H1 (cell line): ENCODE measurements around the gene TMEM225B. TPM values are rescaled to one million over a fixed set of nuclear protein-coding genes. Genes with fewer than 3 reads are reported as not detected.

ENCODE experiments used
- CTCF ChIA-PET: fragments of 300-600 bp; sonication (Branson Sonifier 250); formaldehyde crosslinking; loops from one replicate; lab custom pipeline; 2021; ENCODE audit not compliant: partially characterized antibody; lab: Charles Lee
- POLR2A ChIA-PET: fragments of 300-600 bp; sonication (Branson Sonifier 250); formaldehyde crosslinking; loops from one replicate; lab custom pipeline; 2021; ENCODE audit warnings: inconsistent platforms; ENCODE audit not compliant: partially characterized antibody; lab: Charles Lee
- DNase-seq, 2 experiments: peaks; one replicate each; pipeline versions ENCODE4 v3.0.0 to v3.0.0-alpha.2; 2010 to 2022; ENCODE audit warnings: low spot score in 2 of 2, low read depth in 1 of 2, mixed read lengths in 1 of 2
- FAIRE-seq: peaks from 2 replicates; lab custom pipeline; 2011; peaks lifted over from hg19 to GRCh38; lab: Jason Lieb, UNC
- H2AFZ ChIP-seq: 2 replicates; pipeline ENCODE4 v1.8.1; 2012; ENCODE audit warnings: low read length, inconsistent platforms
- H2AK5ac ChIP-seq: 2 replicates; pipeline ENCODE4 v1.6.1; 2013; ENCODE audit warnings: low read depth, low read length
- H2BK120ac ChIP-seq: replicated peaks from 2 replicates; pipeline ENCODE3; 2013; ENCODE audit warnings: low read depth, low read length, inconsistent platforms
- H2BK12ac ChIP-seq: 2 replicates; pipeline ENCODE4 v1.6.1; 2013; ENCODE audit warnings: low read depth, low read length
- H2BK15ac ChIP-seq: 2 replicates; pipeline ENCODE4 v1.6.1; 2013; ENCODE audit warnings: low read length
- H2BK20ac ChIP-seq: 2 replicates; pipeline ENCODE4 v1.6.1; 2013; ENCODE audit warnings: low read length
- H2BK5ac ChIP-seq: 2 replicates; pipeline ENCODE4 v1.6.1; 2013; ENCODE audit warnings: low read depth, low read length
- H3K14ac ChIP-seq: 2 replicates; pipeline ENCODE4 v1.6.1; 2013; ENCODE audit warnings: inconsistent platforms; ENCODE audit not compliant: insufficient read length
- H3K18ac ChIP-seq: 2 replicates; pipeline ENCODE4 v1.6.1; 2013; ENCODE audit warnings: low read length; ENCODE audit errors: extremely low read depth
- H3K23ac ChIP-seq: 2 replicates; pipeline ENCODE4 v1.6.1; 2013; ENCODE audit warnings: inconsistent platforms; ENCODE audit not compliant: insufficient read length
- H3K23me2 ChIP-seq: 2 replicates; pipeline ENCODE4 v1.6.1; 2013; ENCODE audit warnings: low read depth, low read length
- H3K27ac ChIP-seq: 2 replicates; pipeline ENCODE4 v1.6.1; 2011; ENCODE audit warnings: low read depth, low read length, inconsistent platforms
- H3K27me3 ChIP-seq, 4 experiments: replicated peaks in 1 of 4; 1 replicate in 1 of 4; 2 replicates in 3 of 4; pipeline versions ENCODE4 v1.6.1 to v1.8.1; 2011 to 2013; ENCODE audit warnings: low read length in 3 of 4, mild to moderate bottlenecking in 3 of 4, inconsistent platforms in 2 of 4, mixed read lengths in 2 of 4, moderate library complexity in 1 of 4; ENCODE audit not compliant: control insufficient read depth in 3 of 4, insufficient read depth in 3 of 4; ENCODE audit errors: extremely low read depth in 1 of 4
- H3K36me3 ChIP-seq, 4 experiments: 2 replicates each; pipeline versions ENCODE4 v1.6.1 to v1.8.1; 2011 to 2013; ENCODE audit warnings: mild to moderate bottlenecking in 4 of 4, low read length in 3 of 4, moderate library complexity in 2 of 4, control low read depth in 1 of 4, inconsistent platforms in 1 of 4; ENCODE audit not compliant: insufficient read depth in 4 of 4, control insufficient read depth in 2 of 4
- H3K4ac ChIP-seq: replicated peaks from 2 replicates; pipeline ENCODE3; 2013; ENCODE audit warnings: low read length, low read depth, mixed read lengths, inconsistent platforms; ENCODE audit not compliant: insufficient read length
- H3K4me1 ChIP-seq, 4 experiments: replicated peaks in 1 of 4; 1 replicate in 1 of 4; 2 replicates in 3 of 4; pipeline versions ENCODE4 v1.6.1 to v1.8.1; 2011 to 2013; ENCODE audit warnings: low read length in 3 of 4, inconsistent platforms in 2 of 4, mixed read lengths in 1 of 4; ENCODE audit not compliant: insufficient read depth in 4 of 4, control insufficient read depth in 3 of 4
- H3K4me2 ChIP-seq, 2 experiments: 2 replicates each; pipeline versions ENCODE4 v1.6.1 to v1.8.1; 2011 to 2013; ENCODE audit warnings: low read depth in 2 of 2, low read length in 2 of 2, control low read depth in 1 of 2, inconsistent platforms in 1 of 2, mild to moderate bottlenecking in 1 of 2; ENCODE audit not compliant: insufficient read depth in 1 of 2
- H3K4me3 ChIP-seq, 4 experiments: fragments of 200-600, 300-600 bp in 1 of 4; sonication (generic), shearing (Covaris generic), sonication (Bioruptor Twin) in 1 of 4; 2 replicates each; pipeline versions ENCODE4 v1.5.1 to v1.8.1; 2011 to 2016; ENCODE audit warnings: low read length in 4 of 4, low read depth in 3 of 4, control low read depth in 2 of 4, inconsistent platforms in 2 of 4, mild to moderate bottlenecking in 2 of 4, mixed read lengths in 1 of 4, moderate library complexity in 1 of 4; ENCODE audit not compliant: insufficient read depth in 2 of 4; ENCODE audit errors: extremely low read depth in 1 of 4
- H3K56ac ChIP-seq: replicated peaks from 2 replicates; pipeline ENCODE3; 2013; ENCODE audit warnings: low read depth, mild to moderate bottlenecking, mixed read lengths, low read length, inconsistent platforms; ENCODE audit not compliant: insufficient read length
- H3K79me1 ChIP-seq: 2 replicates; pipeline ENCODE4 v1.6.1; 2013; ENCODE audit warnings: low read depth, low read length, control low read depth
- H3K79me2 ChIP-seq, 2 experiments: 2 replicates each; pipeline versions ENCODE4 v1.6.1 to v1.8.1; 2012 to 2013; ENCODE audit warnings: low read length in 2 of 2, mild to moderate bottlenecking in 2 of 2, inconsistent platforms in 1 of 2; ENCODE audit not compliant: insufficient read depth in 2 of 2, control insufficient read depth in 1 of 2
- H3K9ac ChIP-seq, 4 experiments: replicated peaks in 1 of 4; 1 replicate in 1 of 4; 2 replicates in 3 of 4; pipeline versions ENCODE4 v1.6.1 to v1.8.1; 2011 to 2013; ENCODE audit warnings: low read depth in 3 of 4, low read length in 3 of 4, control low read depth in 2 of 4, mild to moderate bottlenecking in 2 of 4, moderate library complexity in 2 of 4, inconsistent platforms in 1 of 4; ENCODE audit errors: extremely low read depth in 1 of 4
- H3K9me3 ChIP-seq, 2 experiments: 2 replicates each; pipeline versions ENCODE4 v1.6.1 to v1.8.1; 2012 to 2013; ENCODE audit warnings: mild to moderate bottlenecking in 2 of 2, moderate library complexity in 2 of 2, control low read depth in 1 of 2, inconsistent platforms in 1 of 2, low read depth in 1 of 2, low read length in 1 of 2, mixed read lengths in 1 of 2; ENCODE audit not compliant: insufficient read depth in 2 of 2
- H4K20me1 ChIP-seq, 2 experiments: replicated peaks in 1 of 2; 2 replicates each; pipeline versions ENCODE3 to v1.8.1; 2011 to 2013; ENCODE audit warnings: inconsistent platforms in 2 of 2, low read length in 2 of 2, mild to moderate bottlenecking in 1 of 2; ENCODE audit not compliant: insufficient read depth in 2 of 2, control insufficient read depth in 1 of 2
- H4K5ac ChIP-seq: 2 replicates; pipeline ENCODE4 v1.6.1; 2013; ENCODE audit warnings: low read length, low read depth, mixed read lengths, inconsistent platforms; ENCODE audit not compliant: insufficient read length
- H4K8ac ChIP-seq: 2 replicates; pipeline ENCODE4 v1.8.0; 2013; ENCODE audit warnings: mild to moderate bottlenecking, moderate library complexity, low read length, inconsistent platforms; ENCODE audit not compliant: insufficient read depth; ENCODE audit errors: extremely low read depth
- H4K91ac ChIP-seq: replicated peaks from 2 replicates; pipeline ENCODE3; 2013; ENCODE audit warnings: low read length, mixed read lengths, inconsistent platforms; ENCODE audit not compliant: insufficient read length
- BCL11A ChIP-seq, 2 experiments: IDR thresholded peaks; one replicate each; pipeline ENCODE4 v1.6.1; 2011; ENCODE audit warnings: low read depth in 2 of 2, low read length in 2 of 2, mild to moderate bottlenecking in 2 of 2
- BRCA1 ChIP-seq: IDR thresholded peaks from 2 replicates; pipeline ENCODE4 v1.6.1; 2012; ENCODE audit warnings: low read depth, low read length, improper control_type of control experiment
- CBX5 ChIP-seq: fragments of 300-800, 300-1000 bp; sonication (generic); IDR thresholded peaks from 2 replicates; pipeline ENCODE4 v1.7.1; 2016; ENCODE audit warnings: antibody characterized with exemption, low read length, low read depth
- CREB1 ChIP-seq: IDR thresholded peaks from 2 replicates; pipeline ENCODE4 v1.6.1; 2012; ENCODE audit warnings: inconsistent platforms
- EGR1 ChIP-seq: IDR thresholded peaks from 2 replicates; pipeline ENCODE4 v1.6.1; 2011; ENCODE audit warnings: low read depth, low read length, borderline replicate concordance
- GTF2F1 ChIP-seq: IDR thresholded peaks from 2 replicates; pipeline ENCODE4 v1.6.1; 2012; ENCODE audit warnings: low read depth, low read length, improper control_type of control experiment, borderline replicate concordance
- HDAC2 ChIP-seq, 2 experiments: fragments of 300-600 bp in 1 of 2; sonication (generic) in 1 of 2; IDR thresholded peaks; 2 replicates each; pipeline ENCODE4 v1.6.1; 2011 to 2012; ENCODE audit warnings: low read depth in 2 of 2, low read length in 2 of 2, mild to moderate bottlenecking in 2 of 2, moderate library complexity in 2 of 2, borderline replicate concordance in 1 of 2, inconsistent platforms in 1 of 2
- RNF2 ChIP-seq: fragments of 200-900, 300-1000 bp; sonication (generic); IDR thresholded peaks from 2 replicates; pipeline ENCODE4 v1.7.1; 2016; ENCODE audit warnings: borderline replicate concordance, low read depth, mild to moderate bottlenecking, antibody characterized with exemption, low read length; ENCODE audit not compliant: poor library complexity, severe bottlenecking; ENCODE audit errors: missing control alignments
- SIX5 ChIP-seq: IDR thresholded peaks from 2 replicates; pipeline ENCODE4 v1.6.1; 2011; ENCODE audit warnings: mild to moderate bottlenecking, low read depth, low read length
- SP2 ChIP-seq: IDR thresholded peaks from 2 replicates; pipeline ENCODE4 v1.6.1; 2012; ENCODE audit warnings: mild to moderate bottlenecking, low read length, inconsistent platforms
- TCF12 ChIP-seq: IDR thresholded peaks from 2 replicates; pipeline ENCODE4 v1.6.1; 2011; ENCODE audit warnings: low read depth, mild to moderate bottlenecking, low read length
- WGBS, 2 experiments: shearing (Covaris generic) in 1 of 2; methylation state at CpG; one replicate each; pipeline versions ENCODE4 v1.1.6 to v1.1.7; 2013 to 2015; ENCODE audit warnings: low lambda C conversion rate in 2 of 2, mixed read lengths in 2 of 2, inconsistent platforms in 1 of 2, low coverage in 1 of 2, missing lambda C conversion rate in 1 of 2; ENCODE audit not compliant: insufficient replicate concordance in 2 of 2, insufficient coverage in 1 of 2, insufficient read length in 1 of 2; ENCODE audit errors: extremely low coverage in 1 of 2, missing lambda C conversion rate in 1 of 2; 5-methylcytosine and 5-hydroxymethylcytosine counted together
- polyA plus RNA-seq, 7 experiments: library from polyadenylated mRNA; depleted of rRNA in 3 of 7; stranded (reverse) in 5 of 7; unstranded in 2 of 7; fragments of >200 nt in 5 of 7; fragments of 200-250 nt in 2 of 7; gene quantifications; 1 replicate in 5 of 7; 2 replicates in 1 of 7; 4 replicates in 1 of 7; pipeline versions ENCODE4 v1.2.1 to v1.2.3, GENCODE V29; 2011 to 2013; ENCODE audit warnings: missing spikeins in 2 of 7, mixed read lengths in 2 of 7
- total RNA-seq: library from RNA; stranded (reverse); fragmentation: NEBNext Ultra II Directional; extraction: Animal tissue kit (Norgen Biotek cat#: 25700); gene quantifications from 2 replicates; pipeline ENCODE4 v1.2.1, GENCODE V29; 2021
- TF ChIP-seq, protein P1 (sequence below): IDR thresholded peaks from 2 replicates; pipeline ENCODE4 v1.6.1; 2012; ENCODE audit warnings: inconsistent platforms
- TF ChIP-seq, protein P2 (sequence below): IDR thresholded peaks from 2 replicates; pipeline ENCODE4 v1.6.1; 2012; ENCODE audit warnings: inconsistent platforms

TMEM225B gene
- total and polyA plus RNA-seq, 2 of the 8 experiments (the other 6 are each of a cell fraction or from before 2014, with no cell fraction given): 0.68 TPM; not detected in 1

GRCh38 chr7:99629643-99630042 is 31.6 kb downstream of the TMEM225B start:
- POLR2A ChIA-PET: interaction anchor here (0.7 to 3.8 kb wide), 5 partner anchors 8 to 66 kb away, joined by 3 to 15 read pairs (median 3); partner anchors contain the start of gene ZSCAN25
- Histone ChIP-seq H3K4me2 (no peak overlapping the region), H4K20me1 (peaks cover 3% of the 10 kb centered on the region in 2 experiments), H2BK12ac (no peak overlapping the region), H2BK20ac (no peak overlapping the region), H3K9me3 (no peaks in the 10 kb centered on the region), H2BK15ac (0 out of 2 replicates have a peak overlapping the region, but pooled peaks have one; percentile 34), H3K18ac (no peak overlapping the region), H4K8ac (no peak overlapping the region; the same call in 1 of the 2 replicates), H3K4me3 (no peak overlapping the region), H3K4me1 (peaks cover 10 to 26% (median 18%) of the 10 kb centered on the region in 4 experiments), H3K4ac (no peak overlapping the region), H3K14ac (no peak overlapping the region), H3K36me3 (peaks cover 19 to 62% (median 33%) of the 10 kb centered on the region in 4 experiments), H2BK120ac (no peak overlapping the region), H3K79me1 (peaks cover 6% of the 10 kb centered on the region), H3K79me2 (0 out of 4 replicates have a peak, but pooled peaks cover 0 to 4% of the 10 kb centered on the region in 2 experiments), H2AK5ac (no peak overlapping the region), H3K9ac (no peak overlapping the region), H2BK5ac (0 out of 2 replicates have a peak overlapping the region, but pooled peaks have one; percentile 5), H3K27me3 (no peaks in the 10 kb centered on the region), H3K27ac (no peak overlapping the region), H3K23me2 (no peaks in the 10 kb centered on the region), H2AFZ (no peak overlapping the region), H4K5ac (no peak overlapping the region), H3K23ac (no peak overlapping the region), H4K91ac (no peak overlapping the region), H3K56ac (no peak overlapping the region)
- CTCF ChIA-PET: interaction anchor here (0.9 to 2.7 kb wide), 4 partner anchors 9 to 289 kb away, joined by 3 to 13 read pairs (median 4); partner anchors contain the start of gene ZSCAN25
- no peak for DNase-seq
- no peak for FAIRE-seq
- WGBS, 2 experiments: 88% methylated on average over 19 of the region's 20 CpGs; no CpG with 5 or more reads in 1 of the 2 experiments
- TF ChIP-seq GTF2F1 (no peak), BRCA1 (no peak), CBX5 (no peak), EGR1 (no peak), CREB1 (no peak), SIX5 (no peak), SP2 (no peak), HDAC2 (IDR thresholded peaks at IDR 0.05; ENCODE audit: borderline replicate concordance in 1 of 2, low read depth in 2 of 2, low read length in 2 of 2) (no peak), TCF12 (no peak), BCL11A (IDR thresholded peaks at IDR 0.05; ENCODE audit: low read depth in 2 of 2, low read length in 2 of 2) (no peak), RNF2 (no peak)
- TF ChIP-seq, protein P1, sequence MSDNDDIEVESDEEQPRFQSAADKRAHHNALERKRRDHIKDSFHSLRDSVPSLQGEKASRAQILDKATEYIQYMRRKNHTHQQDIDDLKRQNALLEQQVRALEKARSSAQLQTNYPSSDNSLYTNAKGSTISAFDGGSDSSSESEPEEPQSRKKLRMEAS: no peak
- TF ChIP-seq, protein P2, sequence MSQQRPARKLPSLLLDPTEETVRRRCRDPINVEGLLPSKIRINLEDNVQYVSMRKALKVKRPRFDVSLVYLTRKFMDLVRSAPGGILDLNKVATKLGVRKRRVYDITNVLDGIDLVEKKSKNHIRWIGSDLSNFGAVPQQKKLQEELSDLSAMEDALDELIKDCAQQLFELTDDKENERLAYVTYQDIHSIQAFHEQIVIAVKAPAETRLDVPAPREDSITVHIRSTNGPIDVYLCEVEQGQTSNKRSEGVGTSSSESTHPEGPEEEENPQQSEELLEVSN: no peak
